Measurements from ENCODE around the gene CRYGS.

GRCh38 chr3:186587183-186587582 is 43.0 kb upstream of the CRYGS start:
- TF ChIP-seq CTCF (IDR thresholded peaks at IDR 0.05) (no peak), POLR2A (IDR thresholded peaks at IDR 0.05) (no peak)

Measured in heart left ventricle (tissue), 13 donors.